Fibroblast of the aortic adventitia (primary cell): ENCODE measurements around the gene ABCG2. TPM values are rescaled to one million over a fixed set of nuclear protein-coding genes. Genes with fewer than 3 reads are reported as not detected.
"Not testable (repeated sequence)": the region's sequence is repeated elsewhere in the genome, so short reads cannot be mapped to it uniquely, and the experiment has no call there.

Experiments used
- DNase-seq: peaks from one replicate; pipeline ENCODE4 v3.0.0-alpha.2; 2010; ENCODE audit warnings: low read depth
- H3K4me3 ChIP-seq: 2 replicates; pipeline ENCODE4 v1.5.1; 2011; ENCODE audit warnings: low read depth, mild to moderate bottlenecking, control low read depth, low read length, moderate library complexity
- CTCF ChIP-seq: IDR thresholded peaks from 2 replicates; pipeline ENCODE4 v1.5.1; 2011; ENCODE audit warnings: mild to moderate bottlenecking, low read length, control low read depth, inconsistent platforms; ENCODE audit not compliant: insufficient read depth
- total RNA-seq: library from RNA; depleted of rRNA; stranded (reverse); fragments of >200 nt; gene quantifications from 2 replicates; pipeline ENCODE4 v1.2.3, GENCODE V29; 2012; ENCODE audit warnings: low replicate concordance

Gene ABCG2
- total RNA-seq, 1 donor, result 7.0 TPM

GRCh38 chr4:88130544-88131305 is 27.7 kb downstream of the ABCG2 start:
- H3K4me3 ChIP-seq, result no peak overlapping the region
- no peak for TF ChIP-seq CTCF
- no peak for DNase-seq

- DNase-seq, result no peak
- TF ChIP-seq CTCF, result no peak
- no peak overlapping the region for H3K4me3 ChIP-seq
Observed at GRCh38 chr4:88130003-88130402, 28.4 kb downstream of the ABCG2 start.

GRCh38 chr4:88122260-88122659 is 36.2 kb downstream of the ABCG2 start:
- not testable (repeated sequence) for H3K4me3 ChIP-seq, DNase-seq

- DNase-seq, result no peak
- no peak overlapping the region for H3K4me3 ChIP-seq
- no peak for TF ChIP-seq CTCF
Observed at GRCh38 chr4:88119943-88120342, 38.5 kb downstream of the ABCG2 start.

- DNase-seq, result no peak
- TF ChIP-seq CTCF, result no peak
- H3K4me3 ChIP-seq, result no peak overlapping the region
Observed at GRCh38 chr4:88115587-88115986, 42.9 kb downstream of the ABCG2 start.

GRCh38 chr4:88112856-88113255 is 45.6 kb downstream of the ABCG2 start:
- no peak overlapping the region for H3K4me3 ChIP-seq
- no peak for DNase-seq
- no peak for TF ChIP-seq CTCF

GRCh38 chr4:88110826-88111225 is 47.6 kb downstream of the ABCG2 start:
- no peak for TF ChIP-seq CTCF
- no peak overlapping the region for H3K4me3 ChIP-seq
- no peak for DNase-seq
